HL-60 (cell line): ENCODE measurements around the gene FBXL17.

Experiments
- POLR2AphosphoS5 ChIP-seq: IDR thresholded peaks from 2 replicates; pipeline ENCODE4 v1.6.1; 2012; ENCODE audit warnings: low read depth
- TF ChIP-seq, protein P1 (sequence below): IDR thresholded peaks from one replicate; pipeline ENCODE4 v1.5.1; 2011; ENCODE audit warnings: low read length, control low read depth, inconsistent platforms; ENCODE audit not compliant: insufficient read depth

GRCh38 chr5:107857785-107858184 lies 524.1 kb downstream of the FBXL17 start:
- TF ChIP-seq, protein P1, sequence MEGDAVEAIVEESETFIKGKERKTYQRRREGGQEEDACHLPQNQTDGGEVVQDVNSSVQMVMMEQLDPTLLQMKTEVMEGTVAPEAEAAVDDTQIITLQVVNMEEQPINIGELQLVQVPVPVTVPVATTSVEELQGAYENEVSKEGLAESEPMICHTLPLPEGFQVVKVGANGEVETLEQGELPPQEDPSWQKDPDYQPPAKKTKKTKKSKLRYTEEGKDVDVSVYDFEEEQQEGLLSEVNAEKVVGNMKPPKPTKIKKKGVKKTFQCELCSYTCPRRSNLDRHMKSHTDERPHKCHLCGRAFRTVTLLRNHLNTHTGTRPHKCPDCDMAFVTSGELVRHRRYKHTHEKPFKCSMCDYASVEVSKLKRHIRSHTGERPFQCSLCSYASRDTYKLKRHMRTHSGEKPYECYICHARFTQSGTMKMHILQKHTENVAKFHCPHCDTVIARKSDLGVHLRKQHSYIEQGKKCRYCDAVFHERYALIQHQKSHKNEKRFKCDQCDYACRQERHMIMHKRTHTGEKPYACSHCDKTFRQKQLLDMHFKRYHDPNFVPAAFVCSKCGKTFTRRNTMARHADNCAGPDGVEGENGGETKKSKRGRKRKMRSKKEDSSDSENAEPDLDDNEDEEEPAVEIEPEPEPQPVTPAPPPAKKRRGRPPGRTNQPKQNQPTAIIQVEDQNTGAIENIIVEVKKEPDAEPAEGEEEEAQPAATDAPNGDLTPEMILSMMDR, result no peak
- TF ChIP-seq POLR2AphosphoS5, result no peak
